HepG2 (cell line): ENCODE data around the gene CNTD1. TPM values are rescaled to one million over a fixed set of nuclear protein-coding genes. Genes with fewer than 3 reads are reported as not detected.
A peak's percentile ranks its signal among the peaks of the same experiment; 100 is the strongest.

Experiments
- CBX2 ChIP-seq, 2 experiments: fragments of 200-600 bp in 1 of 2; sonication (generic); formaldehyde crosslinking in 1 of 2; IDR thresholded peaks; 2 replicates each; pipeline versions ENCODE4 v1.7.0 to v1.8.1; 2018 to 2022; ENCODE audit warnings: low read depth in 2 of 2, low read length in 1 of 2, mild to moderate bottlenecking in 1 of 2, missing genetic modification reagents in 1 of 2
- E2F5 ChIP-seq: sonication (generic); formaldehyde crosslinking; conservative IDR thresholded peaks from 2 replicates; pipeline ENCODE4 v1.4.0; 2020; ENCODE audit warnings: missing genetic modification reagents
- FUBP1 ChIP-seq: sonication (generic); formaldehyde crosslinking; IDR thresholded peaks from 2 replicates; pipeline ENCODE4 v1.5.1; 2020; ENCODE audit warnings: missing genetic modification reagents, mild to moderate bottlenecking, borderline replicate concordance
- HBP1 ChIP-seq: IDR thresholded peaks from 2 replicates; pipeline ENCODE4 v1.6.1; 2016; ENCODE audit warnings: low read depth, control low read depth
- HNRNPLL ChIP-seq: fragments of 200-400 bp; formaldehyde crosslinking; IDR thresholded peaks from 2 replicates; pipeline ENCODE4 v1.6.1; 2017; ENCODE audit warnings: mild to moderate bottlenecking, low read depth, low read length; ENCODE audit not compliant: poor library complexity, severe bottlenecking
- IKZF4 ChIP-seq: sonication (generic); formaldehyde crosslinking; IDR thresholded peaks from 2 replicates; pipeline ENCODE4 v1.5.1; 2020; ENCODE audit warnings: borderline replicate concordance, mild to moderate bottlenecking, low read depth, missing genetic modification reagents; ENCODE audit errors: not compliant biosample characterization
- IRX3 ChIP-seq: sonication (generic); formaldehyde crosslinking; IDR thresholded peaks from 2 replicates; pipeline ENCODE4 v1.8.1; 2023; ENCODE audit warnings: mild to moderate bottlenecking, low read depth, missing genetic modification reagents, borderline replicate concordance
- MTA3 ChIP-seq: sonication (generic); formaldehyde crosslinking; IDR thresholded peaks from 2 replicates; pipeline ENCODE4 v1.4.0; 2020; ENCODE audit warnings: missing genetic modification reagents
- MXD1 ChIP-seq: sonication (generic); formaldehyde crosslinking; IDR thresholded peaks from 2 replicates; pipeline ENCODE4 v1.4.0; 2020; ENCODE audit warnings: mild to moderate bottlenecking, missing genetic modification reagents
- NAIF1 ChIP-seq: sonication (generic); formaldehyde crosslinking; IDR thresholded peaks from 2 replicates; pipeline ENCODE4 v1.5.0; 2020; ENCODE audit warnings: mild to moderate bottlenecking, missing genetic modification reagents, borderline replicate concordance
- PHF20 ChIP-seq: sonication (generic); formaldehyde crosslinking; IDR thresholded peaks from 2 replicates; pipeline ENCODE4 v1.5.0; 2020; ENCODE audit warnings: mild to moderate bottlenecking, missing genetic modification reagents
- SALL1 ChIP-seq: sonication (generic); formaldehyde crosslinking; IDR thresholded peaks from 2 replicates; pipeline ENCODE4 v1.8.0; 2022; ENCODE audit warnings: mild to moderate bottlenecking, missing genetic modification reagents
- SOX13 ChIP-seq, 3 experiments: fragments of 450-650 bp in 1 of 3; sonication (generic) in 1 of 3; formaldehyde crosslinking in 1 of 3; IDR thresholded peaks in 2 of 3; conservative IDR thresholded peaks in 1 of 3; 2 replicates each; pipeline versions ENCODE4 v1.5.0 to v1.6.1; 2016 to 2020; ENCODE audit warnings: antibody characterized with exemption in 1 of 3, mild to moderate bottlenecking in 1 of 3, missing compliant biosample characterization in 1 of 3, missing genetic modification reagents in 1 of 3, moderate library complexity in 1 of 3
- ZC3H4 ChIP-seq: sonication (generic); formaldehyde crosslinking; IDR thresholded peaks from 2 replicates; pipeline ENCODE4 v1.4.0; 2020; ENCODE audit warnings: missing genetic modification reagents, borderline replicate concordance
- ZFP90 ChIP-seq: sonication (generic); formaldehyde crosslinking; IDR thresholded peaks from 2 replicates; pipeline ENCODE4 v1.8.0; 2022; ENCODE audit warnings: missing genetic modification reagents, mild to moderate bottlenecking, inconsistent platforms, borderline replicate concordance
- ZNF20 ChIP-seq: sonication (generic); formaldehyde crosslinking; IDR thresholded peaks from 2 replicates; pipeline ENCODE4 v1.4.0; 2020; ENCODE audit warnings: mild to moderate bottlenecking, moderate library complexity, missing genetic modification reagents
- ZNF292 ChIP-seq: sonication (generic); formaldehyde crosslinking; IDR thresholded peaks from 2 replicates; pipeline ENCODE4 v1.8.1; 2022; ENCODE audit warnings: mild to moderate bottlenecking, low read depth, missing genetic modification reagents, borderline replicate concordance
- ZNF331 ChIP-seq: sonication (generic); formaldehyde crosslinking; IDR thresholded peaks from 2 replicates; pipeline ENCODE4 v1.4.0; 2020; ENCODE audit warnings: missing genetic modification reagents
- ZNF34 ChIP-seq: sonication (generic); formaldehyde crosslinking; IDR thresholded peaks from 2 replicates; pipeline ENCODE4 v1.4.0; 2020; ENCODE audit warnings: mild to moderate bottlenecking, missing genetic modification reagents, borderline replicate concordance
- ZNF556 ChIP-seq: sonication (generic); formaldehyde crosslinking; IDR thresholded peaks from 2 replicates; pipeline ENCODE4 v1.4.0; 2020; ENCODE audit warnings: mild to moderate bottlenecking, missing genetic modification reagents, borderline replicate concordance
- ZNF75D ChIP-seq: sonication (generic); formaldehyde crosslinking; IDR thresholded peaks from 2 replicates; pipeline ENCODE4 v1.8.1; 2023; ENCODE audit warnings: missing genetic modification reagents, mild to moderate bottlenecking, borderline replicate concordance
- ZNF816 ChIP-seq: sonication (generic); formaldehyde crosslinking; IDR thresholded peaks from 2 replicates; pipeline ENCODE4 v1.8.0; 2022; ENCODE audit warnings: missing genetic modification reagents, mild to moderate bottlenecking, borderline replicate concordance
- ZSCAN12 ChIP-seq: sonication (generic); formaldehyde crosslinking; IDR thresholded peaks from 2 replicates; pipeline ENCODE4 v1.9.0; 2021; ENCODE audit warnings: mild to moderate bottlenecking, missing genetic modification reagents
- polyA plus RNA-seq, 8 experiments: library from polyadenylated mRNA; depleted of rRNA in 3 of 8; stranded (reverse) in 7 of 8; unstranded in 1 of 8; fragments of >200 nt; fragmentation: Illumina TruSeq in 4 of 8; extraction: Trizol in 4 of 8; gene quantifications; 2 replicates each; pipeline versions ENCODE4 v1.2.1 to v1.2.3, GENCODE V29; 2011 to 2016; ENCODE audit warnings: low read depth in 4 of 8, missing spikeins in 1 of 8, mixed read lengths in 1 of 8; ENCODE audit not compliant: insufficient read depth in 1 of 8
- total RNA-seq, 5 experiments: library from RNA; depleted of rRNA; stranded (reverse); fragments of >200 nt; fragmentation: Illumina TruSeq; extraction: Trizol; gene quantifications; 2 replicates each; pipeline ENCODE4 v1.2.3, GENCODE V29; 2016; ENCODE audit warnings: low read depth in 1 of 5

The CNTD1 gene
- total and polyA plus RNA-seq, 2 of the 13 experiments (the other 11 are each of a cell fraction or from before 2014, with no cell fraction given) = 0.11 to 0.15 TPM

GRCh38 chr17:42773290-42774035 lies 25.2 kb upstream of the CNTD1 start, which contains the start of gene VPS25 (continued):
- TF ChIP-seq MXD1 (CRISPR knock-in tag) = no peak; the same call in 1 of the 2 replicates
- peak; percentile 98 for TF ChIP-seq PHF20
- no peak for TF ChIP-seq ZNF20 (CRISPR knock-in tag)
- no peak for TF ChIP-seq SOX13 (IDR thresholded peaks at IDR 0.05)
- peak in 1 of 2 experiments; percentile 62; a peak in 2 of 4 replicates for TF ChIP-seq SOX13 (CRISPR knock-in tag; conservative IDR thresholded peaks at IDR 0.05 in 1 of 2, IDR thresholded peaks at IDR 0.05 in 1 of 2)
- TF ChIP-seq MTA3 = no peak
- TF ChIP-seq ZNF75D (CRISPR knock-in tag) = no peak
- peak; percentile 95 for TF ChIP-seq ZNF331 (CRISPR knock-in tag)
- TF ChIP-seq ZNF34 = 0 out of 2 replicates have a peak, but pooled peaks have one; percentile 50
- TF ChIP-seq ZNF556 (CRISPR knock-in tag) = peak; percentile 100
- TF ChIP-seq SALL1 (CRISPR knock-in tag) = peak; percentile 91
- TF ChIP-seq FUBP1 (CRISPR knock-in tag) = no peak
- TF ChIP-seq CBX2 (IDR thresholded peaks at IDR 0.05; ENCODE audit: low read depth, low read length) = no peak
- no peak for TF ChIP-seq CBX2 (CRISPR knock-in tag; IDR thresholded peaks at IDR 0.05; ENCODE audit: low read depth)
- TF ChIP-seq E2F5 (CRISPR knock-in tag) = peak; percentile 7; the same call in 1 of the 2 replicates
- 0 out of 2 replicates have a peak, but pooled peaks have one; percentile 55 for TF ChIP-seq IRX3 (CRISPR knock-in tag)
- TF ChIP-seq HNRNPLL = no peak
- no peak for TF ChIP-seq ZNF816 (CRISPR knock-in tag)
- peak; percentile 86; the same call in 1 of the 2 replicates for TF ChIP-seq ZC3H4 (CRISPR knock-in tag)
- no peak for TF ChIP-seq ZNF292
- no peak for TF ChIP-seq NAIF1
- peak; percentile 95 for TF ChIP-seq HBP1 (CRISPR knock-in tag)
- TF ChIP-seq ZSCAN12 (CRISPR knock-in tag) = 0 out of 2 replicates have a peak, but pooled peaks have one; percentile 37
- peak; percentile 98 for TF ChIP-seq ZFP90
- TF ChIP-seq IKZF4 (CRISPR knock-in tag) = peak; percentile 73
